MCF 10A (cell line): ENCODE results near the gene S100A6. TPM values are rescaled to one million over a fixed set of nuclear protein-coding genes. Genes with fewer than 3 reads are reported as not detected.
A peak's percentile ranks its signal among the peaks of the same experiment; 100 is the strongest.

Experiments
- BruUV-seq: library from RNA; stranded (reverse); fragments of 400-500 nt; replicated peaks from 2 replicates; lab custom pipeline; 2021; lab: Mats Ljungman, UMichigan
- CTCF ChIA-PET: fragments of 300-600 bp; sonication (Branson Sonifier 250); formaldehyde crosslinking; extraction: SDS; loops from one replicate; lab custom pipeline; 2021; ENCODE audit warnings: antibody characterized with exemption, inconsistent platforms; lab: Yijun Ruan, JAX
- POLR2A ChIA-PET: fragments of 300-600, 350-650 bp; sonication (Branson Sonifier 250); formaldehyde crosslinking; extraction: SDS; loops from one replicate; lab custom pipeline; 2020; ENCODE audit warnings: antibody characterized with exemption, inconsistent platforms; lab: Yijun Ruan, JAX
- DNase-seq: peaks from one replicate; pipeline ENCODE4 v3.0.0-alpha.2; 2018; ENCODE audit not compliant: unreplicated experiment
- H3K27ac Mint-ChIP-seq: one replicate; pipeline ENCODE4 v1.8.0; 2022; ENCODE audit warnings: mild to moderate bottlenecking, low read depth, mixed read lengths; ENCODE audit not compliant: unreplicated experiment
- H3K27me3 Mint-ChIP-seq: one replicate; pipeline ENCODE4 v1.8.0; 2022; ENCODE audit warnings: mixed read lengths; ENCODE audit not compliant: insufficient read depth, unreplicated experiment
- H3K36me3 Mint-ChIP-seq: one replicate; pipeline ENCODE4 v1.8.0; 2022; ENCODE audit warnings: mild to moderate bottlenecking, moderate library complexity, mixed read lengths; ENCODE audit not compliant: insufficient read depth, unreplicated experiment
- H3K4me1 Mint-ChIP-seq: one replicate; pipeline ENCODE4 v1.8.0; 2022; ENCODE audit warnings: mixed read lengths; ENCODE audit not compliant: insufficient read depth, unreplicated experiment
- H3K4me3 Mint-ChIP-seq: one replicate; pipeline ENCODE4 v1.8.0; 2022; ENCODE audit warnings: mild to moderate bottlenecking, moderate library complexity, mixed read lengths; ENCODE audit not compliant: unreplicated experiment
- H3K9me3 Mint-ChIP-seq: one replicate; pipeline ENCODE4 v1.8.0; 2022; ENCODE audit warnings: mixed read lengths; ENCODE audit not compliant: unreplicated experiment
- intact Hi-C: fragments of 100-400 bp; cut with micrococcal nuclease; formaldehyde crosslinking; loops from 2 replicates; pipeline ENCODE4 v1.14.1; 2022
- total RNA-seq: library from RNA; stranded (reverse); gene quantifications from 2 replicates; pipeline ENCODE4 v1.2.3, GENCODE V29; 2022
- TF ChIP-seq, protein P1 (sequence below): fragments of 200-600 bp; IDR thresholded peaks from one replicate; pipeline ENCODE4 v1.8.0; 2022; ENCODE audit warnings: antibody characterized with exemption, mild to moderate bottlenecking; ENCODE audit not compliant: unreplicated experiment

The S100A6 gene
- total RNA-seq, 1 experiment from 2014 or later, result 2,571 TPM

DNA sequence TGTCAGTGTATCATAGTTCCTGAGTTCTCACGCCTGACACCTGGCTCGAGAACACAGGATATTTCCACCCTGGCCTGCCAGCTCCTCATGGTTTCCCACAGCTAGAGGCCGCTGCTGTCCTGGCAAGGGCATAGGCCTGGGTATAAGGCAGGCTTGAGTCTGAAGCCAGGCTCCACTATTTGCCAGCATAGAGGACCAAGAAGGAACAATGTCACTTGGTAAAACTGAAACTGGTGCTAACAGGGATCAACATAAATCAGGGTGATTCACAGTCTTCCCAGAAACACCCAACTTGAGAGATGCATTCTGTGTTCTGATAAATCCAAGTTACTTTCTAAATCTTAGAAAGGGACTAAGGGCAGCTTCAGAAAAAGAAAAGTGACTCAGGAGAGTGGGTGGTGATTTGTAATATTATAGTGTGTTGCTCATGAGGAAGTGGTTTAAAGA is 36.8 kb upstream of the S100A6 start:
- no TSS peak for BruUV-seq
- peak; percentile 94 for DNase-seq
- TF ChIP-seq, protein P1, sequence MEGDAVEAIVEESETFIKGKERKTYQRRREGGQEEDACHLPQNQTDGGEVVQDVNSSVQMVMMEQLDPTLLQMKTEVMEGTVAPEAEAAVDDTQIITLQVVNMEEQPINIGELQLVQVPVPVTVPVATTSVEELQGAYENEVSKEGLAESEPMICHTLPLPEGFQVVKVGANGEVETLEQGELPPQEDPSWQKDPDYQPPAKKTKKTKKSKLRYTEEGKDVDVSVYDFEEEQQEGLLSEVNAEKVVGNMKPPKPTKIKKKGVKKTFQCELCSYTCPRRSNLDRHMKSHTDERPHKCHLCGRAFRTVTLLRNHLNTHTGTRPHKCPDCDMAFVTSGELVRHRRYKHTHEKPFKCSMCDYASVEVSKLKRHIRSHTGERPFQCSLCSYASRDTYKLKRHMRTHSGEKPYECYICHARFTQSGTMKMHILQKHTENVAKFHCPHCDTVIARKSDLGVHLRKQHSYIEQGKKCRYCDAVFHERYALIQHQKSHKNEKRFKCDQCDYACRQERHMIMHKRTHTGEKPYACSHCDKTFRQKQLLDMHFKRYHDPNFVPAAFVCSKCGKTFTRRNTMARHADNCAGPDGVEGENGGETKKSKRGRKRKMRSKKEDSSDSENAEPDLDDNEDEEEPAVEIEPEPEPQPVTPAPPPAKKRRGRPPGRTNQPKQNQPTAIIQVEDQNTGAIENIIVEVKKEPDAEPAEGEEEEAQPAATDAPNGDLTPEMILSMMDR, result peak; percentile 98
- ChIA-PET POLR2A (interaction anchor here (0.6 to 7.1 kb wide), 34 partner anchors 9 to 418 kb away, joined by 3 to 476 read pairs (median 6); partner anchors contain the start of genes CHTOP, GATAD2B, ILF2 and INTS3), CTCF (interaction anchor here (0.5 to 7.5 kb wide), 59 partner anchors 8 to 418 kb away, joined by 3 to 379 read pairs (median 5); partner anchors contain the start of genes CHTOP, ILF2, PGLYRP4 and RAB13)
- Mint-ChIP-seq H3K9me3 (no peaks in the 10 kb centered on the region), H3K4me1 (peaks cover 33% of the 10 kb centered on the region), H3K4me3 (no peak overlapping the region), H3K27ac (peak overlapping the region; percentile 67), H3K36me3 (no peaks in the 10 kb centered on the region), H3K27me3 (no peaks in the 10 kb centered on the region)
- intact Hi-C loops, result loop anchor here (1.0 to 2.0 kb wide), 8 partner anchors 36 to 414 kb away; partner anchors contain the start of genes RAB13, S100A13 and SNAPIN

DNA sequence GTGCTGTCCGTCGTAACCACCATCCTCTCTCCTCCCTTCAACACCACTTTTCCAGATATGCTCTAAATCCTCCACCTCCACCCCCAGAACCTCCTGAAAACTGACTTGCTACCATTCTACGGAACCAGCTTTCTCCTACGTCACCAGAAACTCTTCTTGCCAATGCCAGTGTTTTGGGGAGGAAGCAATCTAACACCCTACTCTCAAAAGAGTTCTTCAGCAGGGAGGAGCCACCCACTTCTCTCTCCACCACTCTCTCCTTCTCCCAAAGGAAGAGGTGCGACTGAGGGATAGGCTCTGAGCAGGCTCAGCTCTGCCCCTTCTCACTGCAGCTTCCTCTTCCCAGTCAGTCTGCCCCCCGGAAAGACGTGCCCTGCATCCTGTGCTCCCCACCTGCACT is 35.9 kb upstream of the S100A6 start:
- CTCF ChIA-PET, result interaction anchor here (0.6 to 7.5 kb wide), 47 partner anchors 8 to 418 kb away, joined by 3 to 379 read pairs (median 6); partner anchors contain the start of genes CHTOP, ILF2, PGLYRP4 and RAB13
- H3K4me1 Mint-ChIP-seq, result peaks cover 36% of the 10 kb centered on the region
- intact Hi-C loops, result loop anchor here (1.0 to 2.0 kb wide), 8 partner anchors 37 to 415 kb away; partner anchors contain the start of genes RAB13, S100A13 and SNAPIN
- H3K27me3 Mint-ChIP-seq, result no peaks in the 10 kb centered on the region
- no peaks in the 10 kb centered on the region for H3K9me3 Mint-ChIP-seq
- TF ChIP-seq, protein P1, result no peak
- no peak overlapping the region for H3K27ac Mint-ChIP-seq
- no TSS peak for BruUV-seq
- DNase-seq, result no peak
- POLR2A ChIA-PET, result interaction anchor here (0.7 to 7.1 kb wide), 20 partner anchors 10 to 415 kb away, joined by 3 to 476 read pairs (median 10); partner anchors contain the start of genes CHTOP, GATAD2B, ILF2 and RAB13
- H3K4me3 Mint-ChIP-seq, result no peak overlapping the region
- no peaks in the 10 kb centered on the region for H3K36me3 Mint-ChIP-seq

DNA sequence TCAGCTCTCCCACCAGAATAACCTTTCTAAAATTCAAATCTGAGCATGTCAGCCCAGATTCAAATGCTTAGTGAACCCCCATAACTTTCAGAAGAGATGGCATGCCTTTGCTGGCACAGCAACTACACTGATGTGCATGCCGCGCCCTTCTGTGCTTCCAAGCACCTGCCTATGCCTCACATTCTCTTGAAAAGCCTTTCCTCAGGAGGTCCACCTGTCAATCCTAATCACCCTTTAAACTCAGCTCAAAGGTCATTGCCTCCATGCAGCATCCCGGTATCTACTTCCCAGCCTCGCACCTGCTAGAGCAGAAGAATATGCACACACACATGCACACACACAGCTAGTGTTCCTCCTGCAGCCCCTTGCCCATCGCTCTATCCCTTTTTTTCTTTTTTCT is 35.1 kb upstream of the S100A6 start:
- Mint-ChIP-seq H3K27ac (no peak overlapping the region), H3K4me1 (peaks cover 44% of the 10 kb centered on the region), H3K4me3 (no peak overlapping the region), H3K9me3 (no peaks in the 10 kb centered on the region), H3K36me3 (no peaks in the 10 kb centered on the region), H3K27me3 (no peaks in the 10 kb centered on the region)
- TF ChIP-seq, protein P1, result no peak
- intact Hi-C loops, result no loop called here
- no peak for DNase-seq
- CTCF ChIA-PET, result interaction anchor here (0.6 to 7.5 kb wide), 17 partner anchors 16 to 218 kb away, joined by 3 to 379 read pairs (median 19); partner anchors contain the start of genes ILF2, S100A1, S100A13 and S100A14
- no TSS peak for BruUV-seq
- POLR2A ChIA-PET, result interaction anchor here (0.9 to 7.1 kb wide), 9 partner anchors 22 to 415 kb away, joined by 3 to 476 read pairs (median 10); partner anchors contain the start of genes CHTOP, RAB13, S100A13 and S100A14

DNA sequence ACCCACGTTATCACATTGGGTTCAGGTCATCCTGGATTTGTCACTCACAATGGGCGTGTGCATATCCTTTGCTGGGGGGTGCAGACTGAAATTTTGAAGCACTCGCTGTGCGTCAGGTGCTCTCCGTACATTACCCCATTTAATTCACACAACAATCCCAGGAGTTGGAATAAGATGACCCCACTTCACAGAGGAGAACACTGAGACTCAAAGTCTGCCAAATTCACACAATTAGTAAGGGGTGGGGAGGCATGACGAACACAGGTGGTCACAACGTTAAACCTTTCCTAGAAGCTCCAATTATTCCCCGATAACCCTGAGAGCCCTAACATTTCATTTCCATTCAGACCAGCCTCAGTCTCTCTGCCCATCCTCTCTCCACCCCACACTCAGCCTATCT is 33.7 kb upstream of the S100A6 start:
- Mint-ChIP-seq H3K27ac (no peak overlapping the region), H3K4me3 (no peak overlapping the region), H3K36me3 (no peaks in the 10 kb centered on the region), H3K9me3 (no peaks in the 10 kb centered on the region), H3K4me1 (peaks cover 52% of the 10 kb centered on the region), H3K27me3 (no peaks in the 10 kb centered on the region)
- ChIA-PET CTCF (interaction anchor here (0.6 to 7.5 kb wide), 14 partner anchors 9 to 327 kb away, joined by 3 to 379 read pairs (median 10); partner anchors contain the start of genes ILF2, S100A14, S100A16 and S100A5), POLR2A (interaction anchor here (1.2 to 7.1 kb wide), 11 partner anchors 8 to 65 kb away, joined by 3 to 476 read pairs (median 41); partner anchors contain the start of genes CHTOP, S100A1, S100A13 and S100A14)
- DNase-seq, result no peak
- TF ChIP-seq, protein P1, result no peak
- BruUV-seq, result no TSS peak
- intact Hi-C loops, result no loop called here
